Dermis lymphatic vessel endothelial cell (primary cell): ENCODE results near the gene ALG1. TPM values are rescaled to one million over a fixed set of nuclear protein-coding genes. Genes with fewer than 3 reads are reported as not detected.

Experiments
- total RNA-seq: library from RNA; depleted of rRNA; stranded (reverse); fragments of >200 nt; gene quantifications from 2 replicates; pipeline ENCODE4 v1.2.1, GENCODE V29; 2014

Gene ALG1
- 20.5 and 24.3 TPM in 2 replicates for total RNA-seq

GRCh38 chr16:5071681-5072333 is at the start of gene ALG1:
TSS of gene ALG1 (plus strand) at chr16:5071843. CDS start at chr16:5071850, 7 bp downstream.

GRCh38 chr16:5033256-5034166 is 38.1 kb upstream of the ALG1 start, which contains the start of gene NAGPA:
TSS of gene NAGPA (minus strand) at chr16:5033935. CDS start at chr16:5033914, 21 bp downstream.

GRCh38 chr16:5065813-5066212 is 5.8 kb upstream of the ALG1 start, which contains the start of gene C16orf89:
TSS of gene C16orf89 (minus strand) at chr16:5065956. CDS start at chr16:5065908, 48 bp downstream.

GRCh38 chr16:5097470-5098220 is 26.0 kb downstream of the ALG1 start, which contains the start of gene EEF2KMT:
TSS of gene EEF2KMT (minus strand) at chr16:5097795. CDS start at chr16:5097739, 56 bp downstream.

Other genes starting within 250 kb of the ALG1 start
- gene GLYR1, start 224.6 kb upstream of the ALG1 start, total RNA-seq, result 57.0 and 62.8 TPM in 2 replicates
- gene UBN1, start 224.4 kb upstream of the ALG1 start, total RNA-seq, result 17.7 and 20.5 TPM in 2 replicates
- gene PPL, start 134.7 kb upstream of the ALG1 start, total RNA-seq, result 2.5 and 3.2 TPM in 2 replicates
- gene SEC14L5, start 113.5 kb upstream of the ALG1 start, total RNA-seq, result under 0.01 and 0.11 TPM in 2 replicates
- gene NAGPA, start 37.9 kb upstream of the ALG1 start, total RNA-seq, result 13.1 and 14.1 TPM in 2 replicates
- gene C16orf89, start 5.9 kb upstream of the ALG1 start, total RNA-seq, result not detected in 2 replicates
- gene EEF2KMT, start 26.0 kb downstream of the ALG1 start, total RNA-seq, result 5.9 and 6.9 TPM in 2 replicates